Parathyroid adenoma (tissue), 2 donors: ENCODE measurements around the gene USP48.

Experiments used
- H2AFZ ChIP-seq: fragments of 300-600 bp; sonication (generic); one replicate; pipeline ENCODE4 v1.7.0; 2017; ENCODE audit warnings: antibody characterized with exemption, mild to moderate bottlenecking
- H3K27ac ChIP-seq: fragments of 300-600 bp; sonication (generic); one replicate; pipeline ENCODE4 v1.7.0; 2017
- H3K27me3 ChIP-seq: fragments of 300-600 bp; sonication (generic); one replicate; pipeline ENCODE4 v1.7.0; 2017; ENCODE audit warnings: low read length; ENCODE audit not compliant: control insufficient read depth, insufficient read depth
- H3K36me3 ChIP-seq: fragments of 300-600 bp; sonication (generic); one replicate; pipeline ENCODE4 v1.7.0; 2017; ENCODE audit warnings: low read length; ENCODE audit not compliant: control insufficient read depth, insufficient read depth
- H3K4me1 ChIP-seq: fragments of 300-600 bp; sonication (generic); one replicate; pipeline ENCODE4 v1.7.0; 2017; ENCODE audit warnings: control low read depth
- H3K4me2 ChIP-seq: fragments of 300-600 bp; sonication (generic); one replicate; pipeline ENCODE4 v1.7.0; 2017; ENCODE audit warnings: low read length
- H3K4me3 ChIP-seq: fragments of 300-600 bp; sonication (generic); one replicate; pipeline ENCODE4 v1.7.0; 2017; ENCODE audit warnings: low read depth, low read length
- H3K79me2 ChIP-seq: fragments of 300-600 bp; sonication (generic); one replicate; pipeline ENCODE4 v1.7.0; 2017; ENCODE audit warnings: control low read depth
- H3K9ac ChIP-seq: fragments of 300-600 bp; sonication (generic); one replicate; pipeline ENCODE4 v1.7.0; 2017; ENCODE audit warnings: mild to moderate bottlenecking
- H3K9me3 ChIP-seq: fragments of 300-600 bp; sonication (generic); one replicate; pipeline ENCODE4 v1.7.0; 2017; ENCODE audit warnings: low read length; ENCODE audit not compliant: control insufficient read depth
- TF ChIP-seq, protein P1 (sequence below): fragments of 300-600 bp; sonication (generic); IDR thresholded peaks from one replicate; pipeline ENCODE4 v1.7.0; 2017; ENCODE audit warnings: antibody characterized with exemption, mild to moderate bottlenecking
- donor health status: primary hyperparathyroidism.

The USP48 gene

DNA sequence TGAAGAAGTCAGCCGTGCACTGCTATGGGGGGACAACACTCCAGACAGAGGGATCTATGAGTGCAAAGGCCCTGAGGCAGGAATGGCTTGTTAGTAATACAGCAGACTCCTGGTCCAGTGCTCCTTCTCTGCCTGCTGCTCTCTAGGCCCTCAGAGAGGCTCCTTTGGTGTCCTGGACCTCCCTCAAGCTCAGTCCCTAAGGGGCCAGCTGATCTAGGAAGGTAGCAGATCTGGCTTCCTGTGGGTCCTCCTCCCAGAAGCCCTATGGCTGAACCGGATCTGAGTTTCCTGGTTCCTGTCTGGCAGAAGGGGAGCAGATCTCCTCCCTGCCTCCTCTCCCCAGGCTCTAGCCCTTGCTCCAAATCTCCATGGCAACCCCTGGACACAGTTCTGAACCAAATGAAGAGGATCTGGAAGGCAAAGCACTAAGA is 28.9 kb upstream of the USP48 start, which contains the start of gene LDLRAD2:
Gene LDLRAD2, plus strand, starts transcription at position 391 of the 431 bp plus-strand sequence. CDS start 187 bp downstream, outside the sequence.
- TF ChIP-seq, protein P1, sequence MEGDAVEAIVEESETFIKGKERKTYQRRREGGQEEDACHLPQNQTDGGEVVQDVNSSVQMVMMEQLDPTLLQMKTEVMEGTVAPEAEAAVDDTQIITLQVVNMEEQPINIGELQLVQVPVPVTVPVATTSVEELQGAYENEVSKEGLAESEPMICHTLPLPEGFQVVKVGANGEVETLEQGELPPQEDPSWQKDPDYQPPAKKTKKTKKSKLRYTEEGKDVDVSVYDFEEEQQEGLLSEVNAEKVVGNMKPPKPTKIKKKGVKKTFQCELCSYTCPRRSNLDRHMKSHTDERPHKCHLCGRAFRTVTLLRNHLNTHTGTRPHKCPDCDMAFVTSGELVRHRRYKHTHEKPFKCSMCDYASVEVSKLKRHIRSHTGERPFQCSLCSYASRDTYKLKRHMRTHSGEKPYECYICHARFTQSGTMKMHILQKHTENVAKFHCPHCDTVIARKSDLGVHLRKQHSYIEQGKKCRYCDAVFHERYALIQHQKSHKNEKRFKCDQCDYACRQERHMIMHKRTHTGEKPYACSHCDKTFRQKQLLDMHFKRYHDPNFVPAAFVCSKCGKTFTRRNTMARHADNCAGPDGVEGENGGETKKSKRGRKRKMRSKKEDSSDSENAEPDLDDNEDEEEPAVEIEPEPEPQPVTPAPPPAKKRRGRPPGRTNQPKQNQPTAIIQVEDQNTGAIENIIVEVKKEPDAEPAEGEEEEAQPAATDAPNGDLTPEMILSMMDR, result no peak

DNA sequence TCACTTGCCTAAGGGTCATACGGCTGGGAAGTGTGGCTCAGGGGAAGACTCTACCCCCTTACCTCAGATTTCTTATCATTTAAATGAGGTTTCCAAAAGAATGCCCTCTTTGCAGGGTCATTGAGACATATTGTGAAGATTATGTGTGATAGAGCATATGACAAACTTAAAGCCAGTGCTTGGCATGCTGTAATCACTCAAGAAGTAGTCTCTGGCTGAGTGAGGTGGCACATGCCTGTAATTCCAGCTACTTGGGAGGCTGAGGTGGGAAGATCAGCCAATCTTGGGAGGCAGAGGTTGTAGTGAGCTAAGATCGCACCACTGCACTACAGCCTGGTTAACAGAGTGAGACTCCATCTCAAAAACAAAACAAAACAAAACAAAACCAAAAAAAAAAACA is 21.6 kb upstream of the USP48 start:
- Histone ChIP-seq H3K36me3 (no peaks in the 10 kb centered on the region), H3K9me3 (no peaks in the 10 kb centered on the region), H3K27ac (no peak overlapping the region), H3K9ac (no peak overlapping the region), H3K4me2 (no peak overlapping the region), H3K27me3 (no peaks in the 10 kb centered on the region), H3K4me3 (no peak overlapping the region), H2AFZ (no peak overlapping the region), H3K4me1 (no peaks in the 10 kb centered on the region), H3K79me2 (no peaks in the 10 kb centered on the region)
- TF ChIP-seq, protein P1, result no peak

More for the DNA sequence above, 28.9 kb upstream of the USP48 start, which contains the start of gene LDLRAD2:
- Histone ChIP-seq H3K4me3 (no peak within 1 kb of the TSS), H3K27me3 (no peaks in the 10 kb centered on the region), H3K79me2 (no peaks in the 10 kb centered on the region), H3K9me3 (no peaks in the 10 kb centered on the region), H3K36me3 (no peaks in the 10 kb centered on the region), H3K4me2 (no peak within 1 kb of the TSS), H2AFZ (no peak within 1 kb of the TSS), H3K4me1 (no peaks in the 10 kb centered on the region), H3K27ac (no peak within 1 kb of the TSS), H3K9ac (no peak within 1 kb of the TSS)

DNA sequence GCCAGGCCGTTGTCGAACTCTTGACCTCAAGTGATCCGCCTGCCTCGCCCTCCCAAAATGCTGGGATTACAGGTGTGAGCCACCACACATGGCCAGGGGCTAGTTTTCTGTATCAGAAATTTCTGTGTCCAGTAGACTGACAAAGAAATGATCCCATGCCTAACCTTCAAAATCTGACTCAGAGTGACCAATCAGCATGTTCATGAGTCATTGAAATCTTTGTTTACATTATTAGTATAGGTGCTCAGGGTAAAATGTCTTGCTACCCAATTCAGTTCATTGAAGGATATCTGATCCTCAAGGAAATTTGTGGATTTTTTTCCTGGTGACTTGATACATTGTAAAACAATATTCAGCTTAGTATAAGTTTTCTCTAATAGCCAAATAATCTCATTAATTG is 18.2 kb upstream of the USP48 start:
- no peaks in the 10 kb centered on the region for H3K9me3 ChIP-seq
- no peak overlapping the region for H3K4me2 ChIP-seq
- no peaks in the 10 kb centered on the region for H3K4me1 ChIP-seq
- H2AFZ ChIP-seq, result no peak overlapping the region
- H3K4me3 ChIP-seq, result no peak overlapping the region
- H3K27ac ChIP-seq, result no peak overlapping the region
- H3K9ac ChIP-seq, result no peak overlapping the region
- no peaks in the 10 kb centered on the region for H3K36me3 ChIP-seq
- no peaks in the 10 kb centered on the region for H3K27me3 ChIP-seq
- no peaks in the 10 kb centered on the region for H3K79me2 ChIP-seq
- TF ChIP-seq, protein P1, result no peak

DNA sequence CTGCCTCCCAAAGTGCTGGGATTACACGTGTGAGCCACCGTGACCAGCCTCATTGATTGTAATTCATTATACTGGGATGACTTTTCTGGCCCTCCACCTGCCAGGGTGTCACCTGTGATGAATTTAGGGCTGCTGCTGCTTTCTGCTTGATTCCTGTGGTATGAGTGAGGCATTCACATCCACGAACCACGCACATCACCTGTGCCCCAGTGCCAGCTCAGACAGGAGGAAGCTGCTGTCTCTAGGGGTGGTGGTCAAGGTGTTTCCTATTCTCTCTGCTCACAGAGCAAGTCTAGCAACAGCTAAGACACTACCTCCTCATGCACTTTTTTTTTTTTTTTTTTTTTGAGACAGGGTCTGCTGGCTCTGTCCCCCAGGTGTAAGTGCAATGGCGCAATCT is 16.8 kb upstream of the USP48 start:
- H3K27ac ChIP-seq, result no peak overlapping the region
- H3K36me3 ChIP-seq, result no peaks in the 10 kb centered on the region
- TF ChIP-seq, protein P1, result no peak

DNA sequence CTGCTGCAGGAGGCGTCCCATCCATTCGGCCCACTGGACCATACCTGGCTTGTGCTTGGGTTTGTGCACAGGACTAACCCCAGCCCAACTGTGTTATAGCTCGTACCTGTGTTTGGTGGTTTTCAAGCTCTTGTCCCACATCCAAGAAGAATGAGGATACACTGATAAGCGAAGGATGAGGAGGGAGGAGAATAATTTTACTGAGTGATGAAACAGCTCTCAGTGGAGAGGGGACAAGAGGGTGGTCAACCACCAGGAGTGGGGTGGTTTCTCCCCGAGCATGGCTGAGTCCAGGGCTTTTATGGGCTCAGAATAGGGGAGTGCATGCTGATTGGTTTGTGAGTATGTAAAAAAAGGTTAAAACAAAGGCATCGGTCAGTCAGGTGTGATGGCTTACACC is 12.1 kb upstream of the USP48 start:
- Histone ChIP-seq H3K4me2 (no peak overlapping the region), H3K79me2 (no peaks in the 10 kb centered on the region), H3K9ac (no peak overlapping the region), H2AFZ (no peak overlapping the region), H3K9me3 (no peaks in the 10 kb centered on the region), H3K36me3 (no peaks in the 10 kb centered on the region), H3K4me3 (no peak overlapping the region), H3K27me3 (no peaks in the 10 kb centered on the region), H3K4me1 (no peaks in the 10 kb centered on the region), H3K27ac (no peak overlapping the region)
- TF ChIP-seq, protein P1, result no peak

More for the DNA sequence above, 16.8 kb upstream of the USP48 start:
- H3K4me3 ChIP-seq, result no peak overlapping the region
- no peak overlapping the region for H3K4me2 ChIP-seq
- H3K79me2 ChIP-seq, result no peaks in the 10 kb centered on the region
- no peak overlapping the region for H3K9ac ChIP-seq
- H3K9me3 ChIP-seq, result no peaks in the 10 kb centered on the region
- H3K4me1 ChIP-seq, result no peaks in the 10 kb centered on the region
- H2AFZ ChIP-seq, result no peak overlapping the region
- no peaks in the 10 kb centered on the region for H3K27me3 ChIP-seq
